Cerebellar cortex (tissue), 1 donor: ENCODE results near the gene CACNA2D3.

Experiments used
- DNase-seq: peaks from one replicate; pipeline ENCODE4 v3.0.0-alpha.2; 2015; ENCODE audit warnings: low spot score

Gene CACNA2D3

GRCh38 chr3:54171509-54171908 lies 49.2 kb downstream of the CACNA2D3 start:
- DNase-seq, result no peak

- DNase-seq, result no peak
Measured at GRCh38 chr3:54171951-54172350, 49.6 kb downstream of the CACNA2D3 start.

- no peak for DNase-seq
Measured at GRCh38 chr3:54173371-54173770, 51.0 kb downstream of the CACNA2D3 start.

- no peak for DNase-seq
Measured at GRCh38 chr3:54176106-54176505, 53.8 kb downstream of the CACNA2D3 start.

- DNase-seq, result no peak
Measured at GRCh38 chr3:54177816-54178215, 55.5 kb downstream of the CACNA2D3 start.

- no peak for DNase-seq
Measured at GRCh38 chr3:54178376-54178775, 56.0 kb downstream of the CACNA2D3 start.

- no peak for DNase-seq
Measured at GRCh38 chr3:54180921-54181320, 58.6 kb downstream of the CACNA2D3 start.

GRCh38 chr3:54182242-54182641 lies 59.9 kb downstream of the CACNA2D3 start:
- no peak for DNase-seq

GRCh38 chr3:54185740-54186139 lies 63.4 kb downstream of the CACNA2D3 start:
- no peak for DNase-seq

GRCh38 chr3:54188176-54188791 lies 65.9 kb downstream of the CACNA2D3 start:
- DNase-seq, result peak; percentile 6

- DNase-seq, result no peak
Measured at GRCh38 chr3:54191220-54191619, 68.9 kb downstream of the CACNA2D3 start.

- DNase-seq, result no peak
Measured at GRCh38 chr3:54192026-54192425, 69.7 kb downstream of the CACNA2D3 start.

GRCh38 chr3:54193093-54193492 lies 70.7 kb downstream of the CACNA2D3 start:
- DNase-seq, result no peak

- DNase-seq, result no peak
Measured at GRCh38 chr3:54196360-54196991, 74.1 kb downstream of the CACNA2D3 start.

- DNase-seq, result no peak
Measured at GRCh38 chr3:54197509-54197908, 75.2 kb downstream of the CACNA2D3 start.

- peak; percentile 53 for DNase-seq
Measured at GRCh38 chr3:54198556-54198955, 76.2 kb downstream of the CACNA2D3 start.

- no peak for DNase-seq
Measured at GRCh38 chr3:54202054-54202453, 79.7 kb downstream of the CACNA2D3 start.

GRCh38 chr3:54202651-54203248 lies 80.4 kb downstream of the CACNA2D3 start:
- DNase-seq, result no peak

GRCh38 chr3:54206874-54207273 lies 84.5 kb downstream of the CACNA2D3 start:
- no peak for DNase-seq

- DNase-seq, result no peak
Measured at GRCh38 chr3:54211097-54211496, 88.7 kb downstream of the CACNA2D3 start.

GRCh38 chr3:54212723-54213122 lies 90.4 kb downstream of the CACNA2D3 start:
- no peak for DNase-seq

- no peak for DNase-seq
Measured at GRCh38 chr3:54213907-54214306, 91.6 kb downstream of the CACNA2D3 start.

GRCh38 chr3:54214845-54215244 lies 92.5 kb downstream of the CACNA2D3 start:
- DNase-seq, result no peak

- DNase-seq, result no peak
Measured at GRCh38 chr3:54215521-54215920, 93.2 kb downstream of the CACNA2D3 start.
